ENCODE results near the gene N4BP2L2.

The N4BP2L2 gene

GRCh38 chr13:32426191-32426989, 112.2 kb downstream of the N4BP2L2 start:
- Histone ChIP-seq H3K9ac (ENCODE audit: insufficient read length, low read depth) (peak overlapping the region; percentile 80), H3K36me3 (ENCODE audit: insufficient read depth, insufficient read length, low read length) (no peaks in the 10 kb centered on the region), H3K4me1 (ENCODE audit: insufficient read depth, insufficient read length) (no peaks in the 10 kb centered on the region), H3K9me3 (ENCODE audit: insufficient read depth, low read length) (no peaks in the 10 kb centered on the region), H3K4me3 (ENCODE audit: insufficient read length, low read depth) (peak overlapping the region; percentile 55), H3K27me3 (ENCODE audit: insufficient read depth, insufficient read length) (peaks cover 20% of the 10 kb centered on the region)
- TF ChIP-seq YY1 (IDR thresholded peaks at IDR 0.05; ENCODE audit: insufficient read depth, insufficient read length) (no peak), ZNF274 (IDR thresholded peaks at IDR 0.05; ENCODE audit: low read depth, low read length) (no peak), SUZ12 (IDR thresholded peaks at IDR 0.05; ENCODE audit: extremely low read depth, insufficient read depth, insufficient read length) (no peak)
- DNase-seq (ENCODE audit: low read depth, low spot score), result no peak

- Histone ChIP-seq H3K9me3 (ENCODE audit: insufficient read depth, low read length) (no peaks in the 10 kb centered on the region), H3K9ac (ENCODE audit: insufficient read length, low read depth) (no peak overlapping the region), H3K4me3 (ENCODE audit: insufficient read length, low read depth) (no peak overlapping the region), H3K27me3 (ENCODE audit: insufficient read depth, insufficient read length) (peaks cover 20% of the 10 kb centered on the region), H3K4me1 (ENCODE audit: insufficient read depth, insufficient read length) (no peaks in the 10 kb centered on the region), H3K36me3 (ENCODE audit: insufficient read depth, insufficient read length, low read length) (no peaks in the 10 kb centered on the region)
- no peak for TF ChIP-seq ZNF274 (IDR thresholded peaks at IDR 0.05; ENCODE audit: low read depth, low read length)
- TF ChIP-seq YY1 (IDR thresholded peaks at IDR 0.05; ENCODE audit: insufficient read depth, insufficient read length), result no peak
- TF ChIP-seq SUZ12 (IDR thresholded peaks at IDR 0.05; ENCODE audit: extremely low read depth, insufficient read depth, insufficient read length), result no peak
- DNase-seq (ENCODE audit: low read depth, low spot score), result no peak
Measured at GRCh38 chr13:32425158-32425557, 113.4 kb downstream of the N4BP2L2 start.

GRCh38 chr13:32423592-32423991, 115.0 kb downstream of the N4BP2L2 start:
- Histone ChIP-seq H3K27me3 (ENCODE audit: insufficient read depth, insufficient read length) (peaks cover 20% of the 10 kb centered on the region), H3K9me3 (ENCODE audit: insufficient read depth, low read length) (peaks cover 6% of the 10 kb centered on the region; the same call in 1 of the 2 replicates), H3K36me3 (ENCODE audit: insufficient read depth, insufficient read length, low read length) (no peaks in the 10 kb centered on the region), H3K9ac (ENCODE audit: insufficient read length, low read depth) (no peak overlapping the region), H3K4me3 (ENCODE audit: insufficient read length, low read depth) (no peak overlapping the region), H3K4me1 (ENCODE audit: insufficient read depth, insufficient read length) (no peaks in the 10 kb centered on the region)
- TF ChIP-seq SUZ12 (IDR thresholded peaks at IDR 0.05; ENCODE audit: extremely low read depth, insufficient read depth, insufficient read length), result no peak
- no peak for TF ChIP-seq YY1 (IDR thresholded peaks at IDR 0.05; ENCODE audit: insufficient read depth, insufficient read length)
- no peak for TF ChIP-seq ZNF274 (IDR thresholded peaks at IDR 0.05; ENCODE audit: low read depth, low read length)
- no peak for DNase-seq (ENCODE audit: low read depth, low spot score)

- TF ChIP-seq YY1 (IDR thresholded peaks at IDR 0.05; ENCODE audit: insufficient read depth, insufficient read length) (no peak), ZNF274 (IDR thresholded peaks at IDR 0.05; ENCODE audit: low read depth, low read length) (no peak), SUZ12 (IDR thresholded peaks at IDR 0.05; ENCODE audit: extremely low read depth, insufficient read depth, insufficient read length) (no peak)
- Histone ChIP-seq H3K36me3 (ENCODE audit: insufficient read depth, insufficient read length, low read length) (no peaks in the 10 kb centered on the region), H3K4me3 (ENCODE audit: insufficient read length, low read depth) (no peak overlapping the region), H3K27me3 (ENCODE audit: insufficient read depth, insufficient read length) (no peaks in the 10 kb centered on the region), H3K9me3 (ENCODE audit: insufficient read depth, low read length) (peaks cover 13% of the 10 kb centered on the region; the same call in 1 of the 2 replicates), H3K9ac (ENCODE audit: insufficient read length, low read depth) (no peak overlapping the region), H3K4me1 (ENCODE audit: insufficient read depth, insufficient read length) (no peaks in the 10 kb centered on the region)
- no peak for DNase-seq (ENCODE audit: low read depth, low spot score)
Measured at GRCh38 chr13:32419862-32420261, 118.7 kb downstream of the N4BP2L2 start.

- no peak for DNase-seq (ENCODE audit: low read depth, low spot score)
- TF ChIP-seq YY1 (IDR thresholded peaks at IDR 0.05; ENCODE audit: insufficient read depth, insufficient read length) (no peak), ZNF274 (IDR thresholded peaks at IDR 0.05; ENCODE audit: low read depth, low read length) (no peak), SUZ12 (IDR thresholded peaks at IDR 0.05; ENCODE audit: extremely low read depth, insufficient read depth, insufficient read length) (no peak)
Measured at GRCh38 chr13:32417995-32418394, 120.6 kb downstream of the N4BP2L2 start.

GRCh38 chr13:32415019-32415418, 123.6 kb downstream of the N4BP2L2 start:
- H3K9me3 ChIP-seq (ENCODE audit: insufficient read depth, low read length), result peaks cover 13% of the 10 kb centered on the region; the same call in 1 of the 2 replicates
- TF ChIP-seq SUZ12 (IDR thresholded peaks at IDR 0.05; ENCODE audit: extremely low read depth, insufficient read depth, insufficient read length) (no peak), YY1 (IDR thresholded peaks at IDR 0.05; ENCODE audit: insufficient read depth, insufficient read length) (no peak), ZNF274 (IDR thresholded peaks at IDR 0.05; ENCODE audit: low read depth, low read length) (no peak)
- H3K27me3 ChIP-seq (ENCODE audit: insufficient read depth, insufficient read length), result no peaks in the 10 kb centered on the region
- no peak overlapping the region for H3K9ac ChIP-seq (ENCODE audit: insufficient read length, low read depth)
- DNase-seq (ENCODE audit: low read depth, low spot score), result no peak
- H3K4me3 ChIP-seq (ENCODE audit: insufficient read length, low read depth), result no peak overlapping the region
- no peaks in the 10 kb centered on the region for H3K4me1 ChIP-seq (ENCODE audit: insufficient read depth, insufficient read length)
- no peaks in the 10 kb centered on the region for H3K36me3 ChIP-seq (ENCODE audit: insufficient read depth, insufficient read length, low read length)

More at GRCh38 chr13:32417995-32418394, 120.6 kb downstream of the N4BP2L2 start:
- Histone ChIP-seq H3K4me3 (ENCODE audit: insufficient read length, low read depth) (no peak overlapping the region), H3K9ac (ENCODE audit: insufficient read length, low read depth) (no peak overlapping the region), H3K4me1 (ENCODE audit: insufficient read depth, insufficient read length) (no peaks in the 10 kb centered on the region), H3K36me3 (ENCODE audit: insufficient read depth, insufficient read length, low read length) (no peaks in the 10 kb centered on the region), H3K9me3 (ENCODE audit: insufficient read depth, low read length) (peaks cover 13% of the 10 kb centered on the region; the same call in 1 of the 2 replicates), H3K27me3 (ENCODE audit: insufficient read depth, insufficient read length) (no peaks in the 10 kb centered on the region)

- H3K36me3 ChIP-seq (ENCODE audit: insufficient read depth, insufficient read length, low read length), result no peaks in the 10 kb centered on the region
- H3K4me3 ChIP-seq (ENCODE audit: insufficient read length, low read depth), result no peak overlapping the region
- TF ChIP-seq ZNF274 (IDR thresholded peaks at IDR 0.05; ENCODE audit: low read depth, low read length), result no peak
- no peak for TF ChIP-seq SUZ12 (IDR thresholded peaks at IDR 0.05; ENCODE audit: extremely low read depth, insufficient read depth, insufficient read length)
- TF ChIP-seq YY1 (IDR thresholded peaks at IDR 0.05; ENCODE audit: insufficient read depth, insufficient read length), result no peak
- no peak for DNase-seq (ENCODE audit: low read depth, low spot score)
- peaks cover 9% of the 10 kb centered on the region; the same call in 1 of the 2 replicates for H3K9me3 ChIP-seq (ENCODE audit: insufficient read depth, low read length)
- no peaks in the 10 kb centered on the region for H3K27me3 ChIP-seq (ENCODE audit: insufficient read depth, insufficient read length)
- no peak overlapping the region for H3K9ac ChIP-seq (ENCODE audit: insufficient read length, low read depth)
- H3K4me1 ChIP-seq (ENCODE audit: insufficient read depth, insufficient read length), result no peaks in the 10 kb centered on the region
Measured at GRCh38 chr13:32414580-32414979, 124.0 kb downstream of the N4BP2L2 start.
